ENCODE results near the gene DUSP15. TPM values are rescaled to one million over a fixed set of nuclear protein-coding genes. Genes with fewer than 3 reads are reported as not detected.

The DUSP15 gene
- total and polyA plus RNA-seq, 2 of the 8 experiments (the other 6 are each of a cell fraction or from before 2014, with no cell fraction given): 0.91 to 3.2 TPM

- TF ChIP-seq CHD7 (IDR thresholded peaks at IDR 0.05; ENCODE audit: insufficient replicate concordance, low read length): no peak
- TF ChIP-seq MAX (IDR thresholded peaks at IDR 0.05): no peak
- no peak for TF ChIP-seq USF2 (IDR thresholded peaks at IDR 0.05; ENCODE audit: low read length)
- no peak for TF ChIP-seq SIX5 (IDR thresholded peaks at IDR 0.05; ENCODE audit: low read depth, low read length)
- TF ChIP-seq CTCF (IDR thresholded peaks at IDR 0.05; ENCODE audit: control extremely low read depth in 1 of 3, insufficient read depth in 1 of 3, low read depth in 1 of 3, low read length in 3 of 3): no peak
- no peak for TF ChIP-seq TAF1 (IDR thresholded peaks at IDR 0.05; ENCODE audit: low read depth, low read length)
Measured at GRCh38 chr20:31915491-31916280, 45.4 kb upstream of the DUSP15 start (continued).

All from H1 (cell line).